Measurements from ENCODE around the gene ARIH2. TPM values are rescaled to one million over a fixed set of nuclear protein-coding genes. Genes with fewer than 3 reads are reported as not detected.
A peak's percentile ranks its signal among the peaks of the same experiment; 100 is the strongest.
"Not testable (repeated sequence)": the region's sequence is repeated elsewhere in the genome, so short reads cannot be mapped to it uniquely, and the experiment has no call there.

The ARIH2 gene
- total and polyA plus RNA-seq, 3 experiments from 2014 or later = 117 to 126 (median 123) TPM

- Histone ChIP-seq H3K27ac (ENCODE audit: low read depth, low read length) (no peak overlapping the region), H3K27me3 (ENCODE audit: insufficient read depth, low read length, poor library complexity, severe bottlenecking) (no peaks in the 10 kb centered on the region), H3K4me3 (ENCODE audit: low read length) (no peak overlapping the region), H3K4me1 (ENCODE audit: insufficient read depth, low read length) (peaks cover 8% of the 10 kb centered on the region), H3K36me3 (ENCODE audit: insufficient read depth, low read length) (no peaks in the 10 kb centered on the region), H3K9me3 (ENCODE audit: low read length) (no peaks in the 10 kb centered on the region)
- no peak for DNase-seq
- POLR2A ChIA-PET = no interaction called here
- peaks cover 16 to 39% (median 22%) of the 10 kb centered on the region in 3 donors for H3K4me1 Mint-ChIP-seq
- H3K36me3 Mint-ChIP-seq = peaks cover 0 to 40% (median 11%) of the 10 kb centered on the region in 3 donors
- H3K9me3 Mint-ChIP-seq = no peaks in the 10 kb centered on the region
- H3K4me3 Mint-ChIP-seq = no peak overlapping the region
- CTCF ChIA-PET = no interaction called here
- H3K27ac Mint-ChIP-seq = no peak overlapping the region
- H3K27me3 Mint-ChIP-seq = no peaks in the 10 kb centered on the region
Measured at GRCh38 chr3:48891606-48892005, 27.0 kb upstream of the ARIH2 start.

GRCh38 chr3:48894516-48894915, 24.1 kb upstream of the ARIH2 start:
- peaks cover 0 to 31% (median 10%) of the 10 kb centered on the region in 3 donors for H3K36me3 Mint-ChIP-seq
- H3K27me3 ChIP-seq (ENCODE audit: insufficient read depth, low read length, poor library complexity, severe bottlenecking) = no peaks in the 10 kb centered on the region
- peaks cover 35 to 56% (median 39%) of the 10 kb centered on the region in 3 donors for H3K4me1 Mint-ChIP-seq
- H3K4me3 ChIP-seq (ENCODE audit: low read length) = no peak overlapping the region
- H3K4me3 Mint-ChIP-seq = no peak overlapping the region
- peak overlapping the region in 1 of 8 donors; percentile 93 for H3K27ac Mint-ChIP-seq
- H3K9me3 Mint-ChIP-seq = no peaks in the 10 kb centered on the region
- no peak for DNase-seq
- H3K4me1 ChIP-seq (ENCODE audit: insufficient read depth, low read length) = peaks cover 31% of the 10 kb centered on the region
- no peaks in the 10 kb centered on the region for H3K9me3 ChIP-seq (ENCODE audit: low read length)
- no peaks in the 10 kb centered on the region for H3K36me3 ChIP-seq (ENCODE audit: insufficient read depth, low read length)
- H3K27me3 Mint-ChIP-seq = no peaks in the 10 kb centered on the region
- no peak overlapping the region for H3K27ac ChIP-seq (ENCODE audit: low read depth, low read length)
- POLR2A ChIA-PET = no interaction called here
- CTCF ChIA-PET = interaction anchor here (0.7 kb wide), 1 partner anchor 38 kb away, joined by 5 read pairs; no protein-coding TSS in a partner anchor

- POLR2A ChIA-PET = interaction anchor here (0.7 to 1.0 kb wide), 2 partner anchors 199 to 1672 kb away, joined by 3 to 6 read pairs; no protein-coding TSS in a partner anchor
- no peak for DNase-seq
- H3K9me3 Mint-ChIP-seq = no peaks in the 10 kb centered on the region
- H3K4me1 Mint-ChIP-seq = peaks cover 37 to 62% (median 46%) of the 10 kb centered on the region in 3 donors
- CTCF ChIA-PET = interaction anchor here (0.6 to 3.2 kb wide), 5 partner anchors 9 to 155 kb away, joined by 3 to 22 read pairs (median 8); partner anchors contain the start of genes ARIH2 and PRKAR2A
- H3K4me1 ChIP-seq (ENCODE audit: insufficient read depth, low read length) = peaks cover 38% of the 10 kb centered on the region
- no peak overlapping the region for H3K4me3 ChIP-seq (ENCODE audit: low read length)
- H3K9me3 ChIP-seq (ENCODE audit: low read length) = no peaks in the 10 kb centered on the region
- no peaks in the 10 kb centered on the region for H3K27me3 ChIP-seq (ENCODE audit: insufficient read depth, low read length, poor library complexity, severe bottlenecking)
- H3K27ac Mint-ChIP-seq = peak overlapping the region in 7 of 8 donors; percentile 81 to 96 (median 91)
- no peak overlapping the region for H3K27ac ChIP-seq (ENCODE audit: low read depth, low read length)
- H3K27me3 Mint-ChIP-seq = no peaks in the 10 kb centered on the region
- peaks cover 0 to 14% (median 2%) of the 10 kb centered on the region in 3 donors for H3K36me3 Mint-ChIP-seq
- peak overlapping the region; percentile 57 to 99 (median 78) for H3K4me3 Mint-ChIP-seq
- no peaks in the 10 kb centered on the region for H3K36me3 ChIP-seq (ENCODE audit: insufficient read depth, low read length)
Measured at GRCh38 chr3:48896936-48897335, 21.7 kb upstream of the ARIH2 start.

GRCh38 chr3:48897460-48898376, 20.9 kb upstream of the ARIH2 start:
- H3K27ac ChIP-seq (ENCODE audit: low read depth, low read length) = peak overlapping the region; percentile 74
- DNase-seq = peak in 1 of 5 donors; percentile 5
- peaks cover 0 to 6% (median 2%) of the 10 kb centered on the region in 3 donors for H3K36me3 Mint-ChIP-seq
- H3K4me1 Mint-ChIP-seq = peaks cover 37 to 55% (median 41%) of the 10 kb centered on the region in 3 donors
- H3K4me1 ChIP-seq (ENCODE audit: insufficient read depth, low read length) = peaks cover 38% of the 10 kb centered on the region
- H3K9me3 Mint-ChIP-seq = no peaks in the 10 kb centered on the region
- ChIA-PET CTCF (interaction anchor here (0.6 to 3.2 kb wide), 10 partner anchors 10 to 197 kb away, joined by 3 to 22 read pairs (median 4); partner anchors contain the start of genes ARIH2 and PRKAR2A), POLR2A (interaction anchor here (0.6 to 2.5 kb wide), 8 partner anchors 21 to 1671 kb away, joined by 3 to 27 read pairs (median 4); partner anchors contain the start of genes ARIH2 and WDR6)
- H3K27ac Mint-ChIP-seq = peak overlapping the region; percentile 89 to 100 (median 92)
- H3K27me3 ChIP-seq (ENCODE audit: insufficient read depth, low read length, poor library complexity, severe bottlenecking) = no peaks in the 10 kb centered on the region
- peak overlapping the region; percentile 85 for H3K4me3 ChIP-seq (ENCODE audit: low read length)
- no peaks in the 10 kb centered on the region for H3K9me3 ChIP-seq (ENCODE audit: low read length)
- H3K27me3 Mint-ChIP-seq = no peaks in the 10 kb centered on the region
- peak overlapping the region; percentile 95 to 99 (median 96) for H3K4me3 Mint-ChIP-seq
- no peaks in the 10 kb centered on the region for H3K36me3 ChIP-seq (ENCODE audit: insufficient read depth, low read length)

GRCh38 chr3:48898383-48899234, 20.0 kb upstream of the ARIH2 start, which contains the start of gene SLC25A20:
Gene SLC25A20, minus strand, starts transcription at chr3:48898882. Its CDS starts 88 bp downstream, at chr3:48898794.
- DNase-seq = peak; percentile 83 to 91 (median 86)
- Histone ChIP-seq H3K4me3 (ENCODE audit: low read length) (peak within 1 kb of the TSS; percentile 85), H3K9me3 (ENCODE audit: low read length) (no peaks in the 10 kb centered on the region), H3K4me1 (ENCODE audit: insufficient read depth, low read length) (peaks cover 38% of the 10 kb centered on the region), H3K27me3 (ENCODE audit: insufficient read depth, low read length, poor library complexity, severe bottlenecking) (no peaks in the 10 kb centered on the region), H3K27ac (ENCODE audit: low read depth, low read length) (peak within 1 kb of the TSS; percentile 74), H3K36me3 (ENCODE audit: insufficient read depth, low read length) (no peaks in the 10 kb centered on the region)
- Mint-ChIP-seq H3K27ac (peak within 1 kb of the TSS; percentile 89 to 100 (median 92)), H3K27me3 (no peaks in the 10 kb centered on the region), H3K9me3 (no peaks in the 10 kb centered on the region), H3K36me3 (peaks cover 0 to 6% (median 2%) of the 10 kb centered on the region in 3 donors), H3K4me1 (peaks cover 37 to 51% (median 41%) of the 10 kb centered on the region in 3 donors), H3K4me3 (peak within 1 kb of the TSS; percentile 95 to 99 (median 96))
- POLR2A ChIA-PET = interaction anchor here (0.5 to 2.5 kb wide), 8 partner anchors 20 to 775 kb away, joined by 3 to 27 read pairs (median 4); partner anchors contain the start of genes ARIH2 and WDR6
- CTCF ChIA-PET = interaction anchor here (0.6 to 3.2 kb wide), 10 partner anchors 11 to 197 kb away, joined by 3 to 22 read pairs (median 4); partner anchors contain the start of genes ARIH2 and PRKAR2A

GRCh38 chr3:48899273-48899672, 19.4 kb upstream of the ARIH2 start:
- ChIA-PET POLR2A (interaction anchor here (0.5 to 2.5 kb wide), 4 partner anchors 9 to 774 kb away, joined by 3 to 27 read pairs (median 6); partner anchors contain the start of genes ARIH2 and WDR6), CTCF (interaction anchor here (0.9 to 3.2 kb wide), 2 partner anchors 19 to 103 kb away, joined by 3 to 22 read pairs; partner anchors contain the start of gene ARIH2)
- no peaks in the 10 kb centered on the region for H3K9me3 Mint-ChIP-seq
- Histone ChIP-seq H3K4me3 (ENCODE audit: low read length) (peak overlapping the region; percentile 85), H3K27ac (ENCODE audit: low read depth, low read length) (peak overlapping the region; percentile 74), H3K36me3 (ENCODE audit: insufficient read depth, low read length) (no peaks in the 10 kb centered on the region), H3K9me3 (ENCODE audit: low read length) (no peaks in the 10 kb centered on the region), H3K27me3 (ENCODE audit: insufficient read depth, low read length, poor library complexity, severe bottlenecking) (no peaks in the 10 kb centered on the region), H3K4me1 (ENCODE audit: insufficient read depth, low read length) (peaks cover 38% of the 10 kb centered on the region)
- H3K4me1 Mint-ChIP-seq = peaks cover 37 to 51% (median 41%) of the 10 kb centered on the region in 3 donors
- peak overlapping the region; percentile 89 to 100 (median 92) for H3K27ac Mint-ChIP-seq
- no peaks in the 10 kb centered on the region for H3K27me3 Mint-ChIP-seq
- peak in 3 of 5 donors; percentile 17 to 56 (median 55) for DNase-seq
- H3K4me3 Mint-ChIP-seq = peak overlapping the region; percentile 95 to 99 (median 96)
- peaks cover 0 to 6% (median 2%) of the 10 kb centered on the region in 3 donors for H3K36me3 Mint-ChIP-seq

- H3K27ac ChIP-seq (ENCODE audit: low read depth, low read length); H3K36me3 ChIP-seq (ENCODE audit: insufficient read depth, low read length); H3K4me1 Mint-ChIP-seq; H3K4me1 ChIP-seq (ENCODE audit: insufficient read depth, low read length); H3K36me3 Mint-ChIP-seq; H3K27ac Mint-ChIP-seq; H3K27me3 Mint-ChIP-seq; H3K4me3 Mint-ChIP-seq; H3K9me3 Mint-ChIP-seq; H3K4me3 ChIP-seq (ENCODE audit: low read length); H3K27me3 ChIP-seq (ENCODE audit: insufficient read depth, low read length, poor library complexity, severe bottlenecking); DNase-seq; H3K9me3 ChIP-seq (ENCODE audit: low read length); POLR2A ChIA-PET: not testable (repeated sequence)
- CTCF ChIA-PET = interaction anchor here (0.6 kb wide), 1 partner anchor 563 kb away, joined by 3 read pairs; the partner anchor contains the start of gene DAG1
Measured at GRCh38 chr3:48907026-48907425, 11.6 kb upstream of the ARIH2 start.
